D721Med (cell line): ENCODE data around the gene ZNF407.

Experiments used
- DNase-seq: peaks from one replicate; pipeline ENCODE4 v3.0.0; 2011; ENCODE audit warnings: low spot score; ENCODE audit not compliant: insufficient read length
- FAIRE-seq: peaks from 2 replicates; lab custom pipeline; 2011; peaks lifted over from hg19 to GRCh38; lab: Jason Lieb, UNC
- TF ChIP-seq, protein P1 (sequence below): IDR thresholded peaks from 2 replicates; pipeline ENCODE4 v1.5.1; 2012; ENCODE audit warnings: mild to moderate bottlenecking, control low read depth; ENCODE audit not compliant: insufficient read depth; ENCODE audit errors: missing control alignments

ZNF407 gene

GRCh38 chr18:74836296-74837139, 238.8 kb downstream of the ZNF407 start:
- TF ChIP-seq, protein P1, sequence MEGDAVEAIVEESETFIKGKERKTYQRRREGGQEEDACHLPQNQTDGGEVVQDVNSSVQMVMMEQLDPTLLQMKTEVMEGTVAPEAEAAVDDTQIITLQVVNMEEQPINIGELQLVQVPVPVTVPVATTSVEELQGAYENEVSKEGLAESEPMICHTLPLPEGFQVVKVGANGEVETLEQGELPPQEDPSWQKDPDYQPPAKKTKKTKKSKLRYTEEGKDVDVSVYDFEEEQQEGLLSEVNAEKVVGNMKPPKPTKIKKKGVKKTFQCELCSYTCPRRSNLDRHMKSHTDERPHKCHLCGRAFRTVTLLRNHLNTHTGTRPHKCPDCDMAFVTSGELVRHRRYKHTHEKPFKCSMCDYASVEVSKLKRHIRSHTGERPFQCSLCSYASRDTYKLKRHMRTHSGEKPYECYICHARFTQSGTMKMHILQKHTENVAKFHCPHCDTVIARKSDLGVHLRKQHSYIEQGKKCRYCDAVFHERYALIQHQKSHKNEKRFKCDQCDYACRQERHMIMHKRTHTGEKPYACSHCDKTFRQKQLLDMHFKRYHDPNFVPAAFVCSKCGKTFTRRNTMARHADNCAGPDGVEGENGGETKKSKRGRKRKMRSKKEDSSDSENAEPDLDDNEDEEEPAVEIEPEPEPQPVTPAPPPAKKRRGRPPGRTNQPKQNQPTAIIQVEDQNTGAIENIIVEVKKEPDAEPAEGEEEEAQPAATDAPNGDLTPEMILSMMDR: no peak
- no peak for FAIRE-seq
- no peak for DNase-seq

DNA sequence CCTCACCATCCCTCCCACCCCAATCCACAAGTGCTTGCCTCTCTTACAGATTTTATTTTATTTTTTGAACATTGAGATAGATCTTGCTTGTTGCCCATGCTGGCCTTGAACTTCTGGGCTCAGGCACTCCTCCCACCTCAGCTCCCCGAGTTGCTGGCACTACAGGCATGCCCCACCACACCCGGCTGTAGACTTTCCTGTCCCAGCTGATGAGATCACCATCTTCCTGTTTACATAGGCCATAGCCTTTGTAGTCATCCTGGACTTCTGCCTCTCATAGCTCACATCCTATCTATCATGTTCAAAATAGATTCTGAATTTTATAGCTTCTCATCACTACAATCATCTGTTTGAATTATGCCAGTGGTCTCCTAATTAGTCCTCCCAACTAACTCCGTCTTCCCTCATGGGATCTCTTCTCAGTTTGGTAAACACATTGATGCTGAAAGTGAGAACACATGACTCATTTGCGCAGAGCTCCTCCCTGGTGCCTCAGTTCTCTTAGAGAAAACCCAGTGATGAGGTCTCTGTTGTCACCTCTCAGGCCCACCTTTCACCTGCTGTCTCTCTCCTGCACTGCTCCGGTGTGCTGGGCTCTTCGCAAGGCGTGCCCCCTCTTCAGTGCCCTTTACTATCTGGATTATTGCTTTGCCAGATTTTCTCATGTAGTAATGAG, 243.0 kb downstream of the ZNF407 start:
- DNase-seq (no peak), FAIRE-seq (peak; percentile 81)

DNA sequence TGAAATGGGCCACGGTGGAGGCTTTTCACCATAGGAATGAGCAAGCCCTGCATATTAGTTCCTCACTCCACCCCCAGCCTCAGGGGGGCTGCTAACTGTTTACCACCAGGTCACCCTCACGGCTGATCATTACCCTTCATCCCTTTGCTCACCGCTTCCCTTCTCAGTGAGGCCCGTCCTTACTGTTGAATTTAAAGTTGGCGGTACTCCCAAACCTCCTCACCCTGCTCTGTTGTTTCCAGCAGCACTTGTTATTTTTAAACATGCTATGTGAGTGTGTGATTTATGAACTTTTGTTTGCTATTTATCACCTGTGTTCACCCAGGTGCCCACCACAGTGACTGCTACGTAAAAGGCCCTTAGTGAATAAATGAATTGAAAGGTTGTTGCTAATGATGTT, 243.6 kb downstream of the ZNF407 start:
- FAIRE-seq: no peak
- TF ChIP-seq, protein P1: no peak

More for the DNA sequence above, 243.0 kb downstream of the ZNF407 start:
- TF ChIP-seq, protein P1: no peak

DNA sequence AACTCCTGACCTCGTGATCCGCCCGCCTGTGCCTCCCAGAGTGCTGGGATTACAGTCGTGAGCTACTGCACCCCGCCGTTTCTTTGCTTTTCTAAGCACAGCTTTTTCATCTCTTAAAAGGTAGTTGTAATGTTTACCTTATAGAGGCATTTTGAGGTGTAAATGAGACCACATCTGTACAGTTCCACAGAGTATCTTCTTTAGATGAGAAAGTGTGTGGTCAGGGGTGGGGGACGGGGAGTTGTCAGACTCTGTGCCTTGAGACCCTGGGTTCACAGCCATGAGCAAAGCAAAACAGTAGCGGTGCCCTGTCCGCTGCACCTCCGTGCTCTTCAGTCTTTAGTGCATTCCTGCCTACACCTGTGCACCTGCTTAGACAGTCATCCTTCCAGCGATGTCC, 251.6 kb downstream of the ZNF407 start:
- TF ChIP-seq, protein P1: no peak
- DNase-seq: no peak
- peak; percentile 77 for FAIRE-seq

More for the DNA sequence above, 243.6 kb downstream of the ZNF407 start:
- DNase-seq: no peak

GRCh38 chr18:74856434-74856833, 258.8 kb downstream of the ZNF407 start:
- no peak for FAIRE-seq
- DNase-seq: no peak

GRCh38 chr18:74856928-74857327, 259.3 kb downstream of the ZNF407 start:
- TF ChIP-seq, protein P1: no peak
- peak; percentile 100 for FAIRE-seq
- no peak for DNase-seq

More at GRCh38 chr18:74856434-74856833, 258.8 kb downstream of the ZNF407 start:
- TF ChIP-seq, protein P1: no peak
